Caco-2 (cell line): ENCODE results near the gene KLRF1. TPM values are rescaled to one million over a fixed set of nuclear protein-coding genes. Genes with fewer than 3 reads are reported as not detected.

Experiments used
- BruUV-seq: library from RNA; stranded (reverse); fragments of 400-500 nt; replicated peaks from 2 replicates; lab custom pipeline; 2021; lab: Mats Ljungman, UMichigan
- CTCF ChIA-PET: fragments of 300-600 bp; sonication (Branson Sonifier 250); formaldehyde crosslinking; loops from one replicate; lab custom pipeline; 2022; ENCODE audit warnings: antibody characterized with exemption; lab: Charles Lee
- POLR2A ChIA-PET: fragments of 300-600 bp; sonication (Branson Sonifier 250); formaldehyde crosslinking; loops from one replicate; lab custom pipeline; 2022; ENCODE audit warnings: antibody characterized with exemption; lab: Charles Lee
- DNase-seq, 2 experiments: peaks; one replicate each; pipeline versions ENCODE4 v3.0.0 to v3.0.0-alpha.2; 2020 to 2022
- H3K27me3 ChIP-seq: replicated peaks from 2 replicates; pipeline ENCODE4 v1.6.0; 2011; ENCODE audit warnings: low read length; ENCODE audit not compliant: control insufficient read depth, insufficient read depth
- H3K36me3 ChIP-seq: 2 replicates; pipeline ENCODE4 v1.5.1; 2011; ENCODE audit warnings: low read length; ENCODE audit not compliant: control insufficient read depth, insufficient read depth
- H3K4me1 ChIP-seq: fragments of 250-450 bp; sonication (Bioruptor Pico); 2 replicates; pipeline ENCODE4 v1.5.1; 2020; ENCODE audit warnings: mild to moderate bottlenecking
- H3K4me3 ChIP-seq: 2 replicates; pipeline ENCODE4 v1.5.1; 2011; ENCODE audit warnings: low read depth, mild to moderate bottlenecking, control low read depth, low read length
- H3K9me3 ChIP-seq: fragments of 250-450 bp; sonication (Bioruptor Pico); 2 replicates; pipeline ENCODE4 v1.5.1; 2020; ENCODE audit warnings: mild to moderate bottlenecking, moderate library complexity
- H3K27ac Mint-ChIP-seq: one replicate; pipeline ENCODE4 v1.8.0; 2022; ENCODE audit warnings: mixed read lengths; ENCODE audit not compliant: unreplicated experiment
- H3K27me3 Mint-ChIP-seq: one replicate; pipeline ENCODE4 v1.8.0; 2022; ENCODE audit warnings: mixed read lengths; ENCODE audit not compliant: insufficient read depth, unreplicated experiment
- H3K36me3 Mint-ChIP-seq: one replicate; pipeline ENCODE4 v1.8.0; 2022; ENCODE audit warnings: mild to moderate bottlenecking, mixed read lengths; ENCODE audit not compliant: insufficient read depth, unreplicated experiment
- H3K4me1 Mint-ChIP-seq: one replicate; pipeline ENCODE4 v1.8.0; 2022; ENCODE audit warnings: low read depth, mixed read lengths; ENCODE audit not compliant: unreplicated experiment
- H3K4me3 Mint-ChIP-seq: one replicate; pipeline ENCODE4 v1.8.0; 2022; ENCODE audit warnings: mild to moderate bottlenecking, moderate library complexity, mixed read lengths; ENCODE audit not compliant: unreplicated experiment
- H3K9me3 Mint-ChIP-seq: one replicate; pipeline ENCODE4 v1.8.0; 2022; ENCODE audit warnings: mixed read lengths; ENCODE audit not compliant: unreplicated experiment
- intact Hi-C: fragments of 100-400 bp; cut with micrococcal nuclease; formaldehyde crosslinking; loops from one replicate; pipeline ENCODE4 v1.10.0; 2022; ENCODE audit not compliant: unreplicated experiment
- total RNA-seq: library from RNA; stranded (reverse); gene quantifications from 2 replicates; pipeline ENCODE4 v1.2.3, GENCODE V29; 2022
- TF ChIP-seq, protein P1 (sequence below), 2 experiments: fragments of 200-600 bp in 1 of 2; IDR thresholded peaks; 1 replicate in 1 of 2; 2 replicates in 1 of 2; pipeline versions ENCODE4 v1.5.1 to v1.8.0; 2011 to 2022; ENCODE audit warnings: antibody characterized with exemption in 1 of 2, control low read depth in 1 of 2, inconsistent platforms in 1 of 2, low read depth in 1 of 2, low read length in 1 of 2, mild to moderate bottlenecking in 1 of 2, moderate library complexity in 1 of 2; ENCODE audit not compliant: insufficient read depth in 1 of 2, severe bottlenecking in 1 of 2, unreplicated experiment in 1 of 2

KLRF1 gene
- total RNA-seq, 1 experiment from 2014 or later: not detected

DNA sequence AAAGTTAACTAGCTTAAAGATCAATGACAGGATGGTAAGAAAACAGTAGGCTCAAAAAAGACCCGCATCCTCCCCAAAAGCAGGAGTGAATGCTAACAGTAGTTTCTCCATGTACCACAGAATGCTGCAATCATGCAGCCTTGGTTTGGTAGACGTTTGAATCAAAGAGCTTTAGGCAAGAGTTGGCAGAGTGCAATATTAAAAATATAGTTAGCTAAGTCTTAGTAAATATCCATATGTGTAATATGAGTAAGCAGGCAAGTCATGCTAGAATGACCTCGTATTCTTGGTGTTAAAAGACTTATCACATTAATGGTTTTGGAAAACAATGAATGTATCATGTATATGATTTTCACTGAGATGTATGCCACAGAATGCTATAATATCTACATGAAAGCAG, 18.8 kb upstream of the KLRF1 start:
- CTCF ChIA-PET: no interaction called here

DNA sequence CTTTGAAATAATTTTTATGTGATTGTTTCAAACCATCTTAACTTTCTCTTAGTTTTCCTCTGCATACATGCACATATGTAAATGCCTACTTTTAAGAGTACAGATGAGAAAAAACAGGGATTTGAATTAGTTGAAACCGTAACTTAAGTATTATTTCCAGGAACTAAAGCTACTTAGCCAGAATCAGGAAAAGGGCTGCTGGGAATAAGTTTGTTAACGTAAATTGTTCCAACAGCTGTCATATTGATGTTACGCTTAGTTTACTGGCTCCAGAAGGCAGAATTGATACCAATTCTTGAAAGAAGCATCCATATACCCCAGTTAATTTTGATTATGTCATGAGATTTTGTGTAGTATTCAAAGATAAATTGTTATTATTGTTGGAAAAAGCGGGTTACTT, 17.9 kb upstream of the KLRF1 start:
- Mint-ChIP-seq H3K9me3 (no peaks in the 10 kb centered on the region), H3K27ac (no peak overlapping the region), H3K27me3 (peaks cover 23% of the 10 kb centered on the region), H3K4me1 (no peaks in the 10 kb centered on the region), H3K4me3 (no peak overlapping the region), H3K36me3 (no peaks in the 10 kb centered on the region)
- Histone ChIP-seq H3K36me3 (no peaks in the 10 kb centered on the region), H3K9me3 (no peaks in the 10 kb centered on the region), H3K4me3 (no peak overlapping the region), H3K4me1 (no peaks in the 10 kb centered on the region), H3K27me3 (no peaks in the 10 kb centered on the region)
- BruUV-seq: no TSS peak
- TF ChIP-seq, protein P1, sequence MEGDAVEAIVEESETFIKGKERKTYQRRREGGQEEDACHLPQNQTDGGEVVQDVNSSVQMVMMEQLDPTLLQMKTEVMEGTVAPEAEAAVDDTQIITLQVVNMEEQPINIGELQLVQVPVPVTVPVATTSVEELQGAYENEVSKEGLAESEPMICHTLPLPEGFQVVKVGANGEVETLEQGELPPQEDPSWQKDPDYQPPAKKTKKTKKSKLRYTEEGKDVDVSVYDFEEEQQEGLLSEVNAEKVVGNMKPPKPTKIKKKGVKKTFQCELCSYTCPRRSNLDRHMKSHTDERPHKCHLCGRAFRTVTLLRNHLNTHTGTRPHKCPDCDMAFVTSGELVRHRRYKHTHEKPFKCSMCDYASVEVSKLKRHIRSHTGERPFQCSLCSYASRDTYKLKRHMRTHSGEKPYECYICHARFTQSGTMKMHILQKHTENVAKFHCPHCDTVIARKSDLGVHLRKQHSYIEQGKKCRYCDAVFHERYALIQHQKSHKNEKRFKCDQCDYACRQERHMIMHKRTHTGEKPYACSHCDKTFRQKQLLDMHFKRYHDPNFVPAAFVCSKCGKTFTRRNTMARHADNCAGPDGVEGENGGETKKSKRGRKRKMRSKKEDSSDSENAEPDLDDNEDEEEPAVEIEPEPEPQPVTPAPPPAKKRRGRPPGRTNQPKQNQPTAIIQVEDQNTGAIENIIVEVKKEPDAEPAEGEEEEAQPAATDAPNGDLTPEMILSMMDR (IDR thresholded peaks at IDR 0.05; ENCODE audit: insufficient read depth in 1 of 2, low read depth in 1 of 2, low read length in 1 of 2, severe bottlenecking in 1 of 2, unreplicated experiment in 1 of 2): no peak
- ChIA-PET POLR2A (no interaction called here), CTCF (no interaction called here)
- intact Hi-C loops: no loop called here
- no peak for DNase-seq

More for the DNA sequence above, 18.8 kb upstream of the KLRF1 start:
- TF ChIP-seq, protein P1 (IDR thresholded peaks at IDR 0.05; ENCODE audit: insufficient read depth in 1 of 2, low read depth in 1 of 2, low read length in 1 of 2, severe bottlenecking in 1 of 2, unreplicated experiment in 1 of 2): no peak
- no peaks in the 10 kb centered on the region for H3K27me3 ChIP-seq
- no peak overlapping the region for H3K4me3 Mint-ChIP-seq
- DNase-seq: no peak
- no peaks in the 10 kb centered on the region for H3K36me3 Mint-ChIP-seq
- H3K4me1 Mint-ChIP-seq: no peaks in the 10 kb centered on the region
- H3K9me3 ChIP-seq: no peaks in the 10 kb centered on the region
- peaks cover 21% of the 10 kb centered on the region for H3K27me3 Mint-ChIP-seq
- POLR2A ChIA-PET: no interaction called here
- BruUV-seq: no TSS peak
- H3K27ac Mint-ChIP-seq: no peak overlapping the region
- no peak overlapping the region for H3K4me3 ChIP-seq
- no peaks in the 10 kb centered on the region for H3K9me3 Mint-ChIP-seq
- no peaks in the 10 kb centered on the region for H3K36me3 ChIP-seq
- H3K4me1 ChIP-seq: no peaks in the 10 kb centered on the region
- intact Hi-C loops: no loop called here

DNA sequence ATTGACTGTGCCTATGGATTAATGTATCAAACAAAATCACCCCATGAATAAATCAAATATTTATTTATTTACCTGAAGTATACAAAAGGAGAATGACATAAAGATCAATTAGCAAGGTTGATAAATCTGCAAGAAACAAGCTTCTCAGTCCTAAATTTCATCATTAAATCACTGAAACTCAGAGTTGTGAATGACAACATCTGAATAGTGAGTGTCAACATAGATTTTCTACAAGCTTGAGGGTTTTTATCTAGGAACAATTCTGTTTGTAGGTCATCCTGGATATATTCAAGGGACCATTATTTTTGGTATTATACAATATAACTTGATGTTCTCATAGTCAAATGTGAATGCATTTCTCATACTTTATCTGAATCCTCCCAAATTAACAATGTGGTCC, 17.4 kb upstream of the KLRF1 start:
- Mint-ChIP-seq H3K4me1 (no peaks in the 10 kb centered on the region), H3K36me3 (no peaks in the 10 kb centered on the region), H3K27me3 (peaks cover 21% of the 10 kb centered on the region), H3K4me3 (no peak overlapping the region), H3K9me3 (no peaks in the 10 kb centered on the region), H3K27ac (no peak overlapping the region)
- Histone ChIP-seq H3K9me3 (no peaks in the 10 kb centered on the region), H3K27me3 (no peaks in the 10 kb centered on the region), H3K4me3 (no peak overlapping the region), H3K4me1 (no peaks in the 10 kb centered on the region), H3K36me3 (no peaks in the 10 kb centered on the region)
- TF ChIP-seq, protein P1 (IDR thresholded peaks at IDR 0.05; ENCODE audit: insufficient read depth in 1 of 2, low read depth in 1 of 2, low read length in 1 of 2, severe bottlenecking in 1 of 2, unreplicated experiment in 1 of 2): no peak
- intact Hi-C loops: no loop called here
- POLR2A ChIA-PET: no interaction called here
- BruUV-seq: no TSS peak
- no peak for DNase-seq
- CTCF ChIA-PET: interaction anchor here (0.6 kb wide), 1 partner anchor 67 kb away, joined by 3 read pairs; no protein-coding TSS in a partner anchor
